A549 (cell line): ENCODE data around the gene ZFAND2B.

Source experiments
- CHD2 ChIP-seq: fragments of 150-350 bp; IDR thresholded peaks from 2 replicates; pipeline ENCODE4 v1.6.1; 2014; ENCODE audit warnings: low read length; ENCODE audit not compliant: partially characterized antibody
- CHD4 ChIP-seq: fragments of 200-600 bp; sonication (generic); IDR thresholded peaks from 2 replicates; pipeline ENCODE4 v1.6.1; 2016; ENCODE audit warnings: antibody characterized with exemption, mild to moderate bottlenecking, borderline replicate concordance
- CTCF ChIP-seq: fragments of >200 bp; sonication (Bioruptor Twin); formaldehyde crosslinking; IDR thresholded peaks from 3 replicates; pipeline ENCODE4 v1.5.1; 2016
- FOXS1 ChIP-seq: fragments of 250-450 bp; sonication (Bioruptor Pico); IDR thresholded peaks from 2 replicates; pipeline ENCODE4 v1.5.0; 2020; ENCODE audit warnings: mild to moderate bottlenecking, moderate library complexity
- MYC ChIP-seq: IDR thresholded peaks from 2 replicates; pipeline ENCODE4 v1.6.1; 2012; ENCODE audit warnings: mild to moderate bottlenecking, inconsistent platforms, low read length, improper control_type of control experiment, borderline replicate concordance
- POLR2A ChIP-seq: IDR thresholded peaks from 2 replicates; pipeline ENCODE4 v1.6.1; 2012; ENCODE audit warnings: mild to moderate bottlenecking, low read length
- POLR2AphosphoS2 ChIP-seq: conservative IDR thresholded peaks from 2 replicates; pipeline ENCODE4 v1.6.1; 2012; ENCODE audit warnings: low read length, improper control_type of control experiment, inconsistent platforms
- RAD21 ChIP-seq, 2 experiments: fragments of >200 bp in 1 of 2; sonication (Bioruptor Twin) in 1 of 2; formaldehyde crosslinking in 1 of 2; IDR thresholded peaks in 1 of 2; conservative IDR thresholded peaks in 1 of 2; 2 replicates in 1 of 2; 3 replicates in 1 of 2; pipeline ENCODE4 v1.6.1; 2012 to 2018; ENCODE audit warnings: inconsistent platforms in 1 of 2
- REST ChIP-seq: fragments of 200-600 bp; sonication (generic); IDR thresholded peaks from 2 replicates; pipeline ENCODE4 v1.6.1; 2016; ENCODE audit warnings: antibody characterized with exemption, mild to moderate bottlenecking, moderate library complexity
- RFX5 ChIP-seq: fragments of 450-650 bp; IDR thresholded peaks from 2 replicates; pipeline ENCODE4 v1.7.1; 2014; ENCODE audit warnings: antibody characterized with exemption, mild to moderate bottlenecking, moderate library complexity
- SMC3 ChIP-seq: fragments of >200 bp; sonication (Bioruptor Twin); formaldehyde crosslinking; IDR thresholded peaks from 3 replicates; pipeline ENCODE4 v1.6.1; 2018; ENCODE audit warnings: inconsistent platforms
- USF2 ChIP-seq: fragments of 450-650 bp; IDR thresholded peaks from 2 replicates; pipeline ENCODE4 v1.6.1; 2014; ENCODE audit warnings: antibody characterized with exemption
- ZSCAN20 ChIP-seq: fragments of 250-450 bp; sonication (Bioruptor Pico); IDR thresholded peaks from 2 replicates; pipeline ENCODE4 v1.8.0; 2022; ENCODE audit warnings: mild to moderate bottlenecking, moderate library complexity

GRCh38 chr2:219199470-219200211 lies 6.9 kb upstream of the ZFAND2B start:
- no peak for TF ChIP-seq CHD4
- no peak for TF ChIP-seq MYC
- TF ChIP-seq ZSCAN20 (CRISPR knock-in tag): no peak
- TF ChIP-seq POLR2A: no peak
- TF ChIP-seq CTCF: no peak
- TF ChIP-seq CHD2: no peak
- TF ChIP-seq REST: no peak
- no peak for TF ChIP-seq FOXS1
- no peak for TF ChIP-seq RAD21 (conservative IDR thresholded peaks at IDR 0.05 in 1 of 2, IDR thresholded peaks at IDR 0.05 in 1 of 2)
- no peak for TF ChIP-seq POLR2AphosphoS2
- TF ChIP-seq SMC3: no peak
- no peak for TF ChIP-seq USF2
- TF ChIP-seq RFX5: no peak
